BJ (cell line): ENCODE results near the gene FOXN1. TPM values are rescaled to one million over a fixed set of nuclear protein-coding genes. Genes with fewer than 3 reads are reported as not detected.

Source experiments
- CTCF ChIA-PET: fragments of 350-600 bp; formaldehyde crosslinking; extraction: SDS; loops from one replicate; lab custom pipeline; 2021; ENCODE audit warnings: antibody characterized with exemption, inconsistent platforms; lab: Yijun Ruan, JAX
- POLR2A ChIA-PET: fragments of 300-600 bp; sonication (Branson Sonifier 250); formaldehyde crosslinking; extraction: SDS; loops from one replicate; lab custom pipeline; 2021; ENCODE audit warnings: antibody characterized with exemption; lab: Charles Lee
- DNase-seq: peaks from one replicate; pipeline ENCODE4 v3.0.0-alpha.2; 2011; ENCODE audit warnings: low read depth
- H3K27me3 ChIP-seq: 2 replicates; pipeline ENCODE4 v1.6.0; 2011; ENCODE audit warnings: low read length; ENCODE audit not compliant: control insufficient read depth, insufficient read depth
- H3K36me3 ChIP-seq: 2 replicates; pipeline ENCODE4 v1.5.1; 2011; ENCODE audit warnings: low read length; ENCODE audit not compliant: control insufficient read depth, insufficient read depth
- H3K4me3 ChIP-seq: 2 replicates; pipeline ENCODE4 v1.5.1; 2011; ENCODE audit warnings: low read depth, mild to moderate bottlenecking, control low read depth, low read length
- polyA plus RNA-seq: library from polyadenylated mRNA; depleted of rRNA; stranded (reverse); fragments of >200 nt; gene quantifications from 2 replicates; pipeline ENCODE4 v1.2.3, GENCODE V29; 2011
- TF ChIP-seq, protein P1 (sequence below): IDR thresholded peaks from 2 replicates; pipeline ENCODE4 v1.5.1; 2011; ENCODE audit warnings: low read depth, mild to moderate bottlenecking, control low read depth, inconsistent platforms, low read length, moderate library complexity; ENCODE audit not compliant: insufficient read depth

FOXN1 gene
- polyA plus RNA-seq, 1 experiment: not detected

DNA sequence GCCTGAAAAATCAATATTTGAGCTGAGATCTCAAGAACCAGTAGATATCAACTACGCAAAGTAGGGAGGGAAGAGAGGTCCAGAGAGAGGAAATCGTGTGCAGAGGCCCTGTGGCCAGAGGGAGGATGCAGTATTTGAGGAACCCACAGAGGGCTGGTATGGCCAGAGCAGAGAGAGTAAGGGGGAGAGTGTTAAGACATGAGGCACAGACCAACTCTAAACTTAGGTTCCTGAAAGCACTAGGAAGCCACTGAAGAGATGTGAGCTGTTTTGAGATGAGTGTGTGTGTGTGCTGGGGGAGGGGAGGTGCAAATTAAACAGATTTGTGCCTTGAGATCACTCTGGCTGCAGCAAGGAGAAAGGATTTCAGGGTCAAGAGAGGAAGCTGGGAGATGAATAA, 21.9 kb upstream of the FOXN1 start:
- TF ChIP-seq, protein P1, sequence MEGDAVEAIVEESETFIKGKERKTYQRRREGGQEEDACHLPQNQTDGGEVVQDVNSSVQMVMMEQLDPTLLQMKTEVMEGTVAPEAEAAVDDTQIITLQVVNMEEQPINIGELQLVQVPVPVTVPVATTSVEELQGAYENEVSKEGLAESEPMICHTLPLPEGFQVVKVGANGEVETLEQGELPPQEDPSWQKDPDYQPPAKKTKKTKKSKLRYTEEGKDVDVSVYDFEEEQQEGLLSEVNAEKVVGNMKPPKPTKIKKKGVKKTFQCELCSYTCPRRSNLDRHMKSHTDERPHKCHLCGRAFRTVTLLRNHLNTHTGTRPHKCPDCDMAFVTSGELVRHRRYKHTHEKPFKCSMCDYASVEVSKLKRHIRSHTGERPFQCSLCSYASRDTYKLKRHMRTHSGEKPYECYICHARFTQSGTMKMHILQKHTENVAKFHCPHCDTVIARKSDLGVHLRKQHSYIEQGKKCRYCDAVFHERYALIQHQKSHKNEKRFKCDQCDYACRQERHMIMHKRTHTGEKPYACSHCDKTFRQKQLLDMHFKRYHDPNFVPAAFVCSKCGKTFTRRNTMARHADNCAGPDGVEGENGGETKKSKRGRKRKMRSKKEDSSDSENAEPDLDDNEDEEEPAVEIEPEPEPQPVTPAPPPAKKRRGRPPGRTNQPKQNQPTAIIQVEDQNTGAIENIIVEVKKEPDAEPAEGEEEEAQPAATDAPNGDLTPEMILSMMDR: no peak
- no peak for DNase-seq
- Histone ChIP-seq H3K27me3 (peaks cover 19% of the 10 kb centered on the region), H3K4me3 (no peak overlapping the region), H3K36me3 (no peaks in the 10 kb centered on the region)
- CTCF ChIA-PET: interaction anchor here (2.5 kb wide), 1 partner anchor 10 kb away, joined by 23 read pairs; no protein-coding TSS in a partner anchor
- POLR2A ChIA-PET: no interaction called here

DNA sequence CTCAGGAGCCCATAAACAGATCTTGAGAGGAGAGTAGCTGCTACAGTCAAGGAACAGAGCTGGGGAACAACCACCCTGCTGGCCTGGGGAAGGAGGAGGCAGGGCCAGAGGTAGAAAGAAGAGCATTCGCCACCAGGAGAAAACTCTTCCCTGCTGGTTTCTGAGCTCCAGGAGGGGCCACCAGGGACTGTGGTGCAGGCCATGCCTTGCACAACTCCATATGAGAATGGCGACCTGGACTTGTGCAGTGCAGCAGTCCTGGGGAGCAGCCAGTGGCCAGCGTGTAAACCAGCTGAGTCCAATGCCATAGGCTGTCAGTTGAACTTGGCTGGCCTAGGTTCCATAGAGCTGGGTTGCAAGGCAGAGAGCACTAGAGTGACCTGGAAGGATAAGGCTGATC, 21.1 kb upstream of the FOXN1 start:
- POLR2A ChIA-PET: no interaction called here
- TF ChIP-seq, protein P1: no peak
- Histone ChIP-seq H3K4me3 (no peak overlapping the region), H3K27me3 (peaks cover 20% of the 10 kb centered on the region), H3K36me3 (no peaks in the 10 kb centered on the region)
- no peak for DNase-seq
- CTCF ChIA-PET: interaction anchor here (0.7 to 2.5 kb wide), 2 partner anchors 9 to 613 kb away, joined by 3 to 23 read pairs; no protein-coding TSS in a partner anchor

DNA sequence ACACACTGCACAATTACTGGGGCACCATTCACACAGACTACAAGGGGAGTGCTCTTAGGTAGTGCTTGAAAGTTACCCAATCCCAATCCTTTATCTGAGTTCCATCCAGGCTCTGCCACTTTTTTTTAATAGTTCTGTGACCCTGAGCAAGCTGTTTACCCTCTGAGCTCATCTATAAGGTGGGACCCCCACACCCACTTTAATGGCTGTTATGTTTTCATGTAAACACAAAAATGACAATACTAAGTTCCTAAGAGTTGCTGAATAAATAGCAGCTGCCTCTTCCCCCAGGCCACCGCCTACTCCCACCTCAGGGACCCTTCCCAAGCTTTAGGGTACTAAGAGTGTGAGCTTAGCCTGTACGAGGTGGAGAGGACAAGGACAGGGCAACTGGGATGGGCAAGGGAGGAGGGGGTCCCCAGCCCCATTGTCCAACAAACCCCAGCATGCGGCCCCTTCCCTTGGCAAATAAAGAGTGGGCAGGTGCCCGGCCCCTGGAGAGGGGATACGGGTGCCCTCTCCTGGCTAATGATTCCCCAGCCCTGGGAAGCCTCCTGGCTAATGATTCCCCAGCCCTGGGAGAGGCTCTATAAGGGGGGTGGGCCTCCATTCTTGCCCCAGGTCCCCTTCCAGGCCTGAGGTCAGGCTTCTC, 18.1 kb upstream of the FOXN1 start:
- no peak for DNase-seq
- POLR2A ChIA-PET: interaction anchor here (0.7 kb wide), 1 partner anchor 318 kb away, joined by 3 read pairs; no protein-coding TSS in a partner anchor
- TF ChIP-seq, protein P1: no peak
- H3K36me3 ChIP-seq: no peaks in the 10 kb centered on the region
- CTCF ChIA-PET: interaction anchor here (0.5 to 1.8 kb wide), 2 partner anchors 30 to 52 kb away, joined by 3 to 5 read pairs; no protein-coding TSS in a partner anchor
- H3K4me3 ChIP-seq: no peak overlapping the region
- peaks cover 23% of the 10 kb centered on the region for H3K27me3 ChIP-seq

DNA sequence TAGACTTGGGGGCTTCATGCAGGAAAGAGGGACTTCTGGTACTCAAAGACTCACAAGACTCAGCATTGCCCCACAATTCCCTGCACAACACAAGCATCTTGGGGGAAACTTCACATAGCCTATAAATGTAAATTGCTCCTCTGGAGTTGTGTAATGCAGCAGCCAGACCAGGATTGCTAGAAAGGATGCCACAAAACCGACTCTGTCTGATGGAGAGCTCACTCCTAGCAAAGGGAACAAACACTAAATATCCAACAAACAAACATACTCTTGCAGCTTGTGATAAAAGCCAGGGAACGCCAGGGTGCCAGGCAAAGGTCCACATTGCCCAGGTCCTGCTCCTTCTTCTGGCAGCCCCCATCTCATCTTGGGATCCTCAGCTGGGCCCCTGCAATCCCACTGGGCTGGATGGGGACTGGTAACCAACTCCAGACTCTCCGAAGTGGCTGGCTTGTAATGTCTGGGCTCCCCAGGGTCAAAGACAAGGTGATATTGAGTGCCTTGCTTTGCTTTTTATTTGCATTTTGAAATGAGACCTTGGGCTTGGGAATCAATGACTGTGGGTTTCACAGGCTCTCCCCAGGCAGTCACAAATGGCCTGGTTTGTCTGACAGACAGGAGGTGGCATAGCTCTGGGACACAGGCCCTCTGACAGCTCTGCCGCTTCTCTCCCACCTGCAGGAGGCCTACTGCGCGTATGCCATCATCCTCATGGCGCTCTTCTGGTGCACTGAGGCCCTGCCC, 17.4 kb upstream of the FOXN1 start:
- POLR2A ChIA-PET: no interaction called here
- CTCF ChIA-PET: interaction anchor here (0.5 to 1.8 kb wide), 3 partner anchors 30 to 52 kb away, joined by 3 to 11 read pairs (median 5); no protein-coding TSS in a partner anchor
- Histone ChIP-seq H3K4me3 (no peak overlapping the region), H3K27me3 (peaks cover 21% of the 10 kb centered on the region), H3K36me3 (no peaks in the 10 kb centered on the region)
- TF ChIP-seq, protein P1: no peak
- no peak for DNase-seq

DNA sequence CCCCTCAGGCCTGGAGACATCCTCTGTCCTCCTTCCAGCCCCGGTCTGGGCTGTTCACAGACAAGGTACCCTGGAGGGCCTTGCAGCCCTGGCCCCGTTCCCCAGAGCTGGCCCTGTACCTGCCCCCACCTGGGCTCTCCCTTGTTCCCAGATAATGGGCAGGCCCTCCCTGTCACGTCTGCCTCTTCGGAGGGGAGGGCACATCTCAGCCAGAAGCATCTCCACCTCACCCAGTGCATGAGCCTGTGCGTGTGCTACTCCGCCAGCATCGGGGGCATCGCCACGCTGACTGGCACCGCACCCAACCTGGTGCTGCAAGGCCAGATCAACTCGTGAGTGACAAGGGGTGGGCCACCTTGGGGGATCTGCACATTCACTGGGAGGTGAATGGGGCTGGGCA, 14.9 kb upstream of the FOXN1 start:
- POLR2A ChIA-PET: interaction anchor here (0.6 kb wide), 1 partner anchor 143 kb away, joined by 6 read pairs; no protein-coding TSS in a partner anchor
- H3K36me3 ChIP-seq: no peaks in the 10 kb centered on the region
- no peak for DNase-seq
- TF ChIP-seq, protein P1: no peak
- CTCF ChIA-PET: interaction anchor here (1.5 to 9.8 kb wide), 2 partner anchors 11 to 47 kb away, joined by 10 to 155 read pairs; no protein-coding TSS in a partner anchor
- H3K27me3 ChIP-seq: peaks cover 20% of the 10 kb centered on the region
- no peak overlapping the region for H3K4me3 ChIP-seq
